SK-N-SH (cell line): ENCODE measurements around the gene MAD1L1. TPM values are rescaled to one million over a fixed set of nuclear protein-coding genes. Genes with fewer than 3 reads are reported as not detected.

Experiments used
- CTCF ChIA-PET: fragments of 300-600, 350-600 bp; formaldehyde crosslinking; extraction: SDS; loops from one replicate; lab custom pipeline; 2021; lab: Yijun Ruan, JAX
- POLR2A ChIA-PET: fragments of 350-600 bp; sonication (Branson Sonifier 250); formaldehyde crosslinking; extraction: SDS; loops from one replicate; lab custom pipeline; 2020; ENCODE audit warnings: antibody characterized with exemption, inconsistent platforms; lab: Yijun Ruan, JAX
- DNase-seq: peaks from one replicate; pipeline ENCODE4 v3.0.0; 2012
- H2AFZ ChIP-seq: fragments of 200-600 bp; sonication (generic); 2 replicates; pipeline ENCODE4 v1.8.1; 2016; ENCODE audit warnings: antibody characterized with exemption, mild to moderate bottlenecking, low read depth
- H3F3A ChIP-seq: fragments of 200-600 bp; sonication (generic); replicated peaks from 2 replicates; pipeline ENCODE3; 2016; ENCODE audit warnings: antibody characterized with exemption, mild to moderate bottlenecking; ENCODE audit not compliant: insufficient read depth
- H3K27ac ChIP-seq, 2 experiments: fragments of 200-500 bp in 1 of 2; fragments of 200-600 bp in 1 of 2; sonication (Bioruptor generic) in 1 of 2; sonication (generic), shearing (Covaris generic) in 1 of 2; 2 replicates each; pipeline versions ENCODE4 v1.5.1 to v1.6.1; 2014 to 2016; ENCODE audit warnings: low read depth in 2 of 2, inconsistent platforms in 1 of 2, low read length in 1 of 2, mild to moderate bottlenecking in 1 of 2, mixed read lengths in 1 of 2
- H3K27me3 ChIP-seq: fragments of 200-600 bp; sonication (generic), shearing (Covaris generic); 2 replicates; pipeline ENCODE4 v1.6.1; 2016; ENCODE audit warnings: mixed run types; ENCODE audit not compliant: insufficient read depth
- H3K36me3 ChIP-seq, 2 experiments: fragments of 200-500 bp in 1 of 2; fragments of 200-600 bp in 1 of 2; sonication (Bioruptor generic) in 1 of 2; sonication (generic) in 1 of 2; replicated peaks in 1 of 2; 2 replicates each; pipeline versions ENCODE3 to v1.5.1; 2014 to 2016; ENCODE audit warnings: low read length in 1 of 2, mild to moderate bottlenecking in 1 of 2; ENCODE audit not compliant: insufficient read depth in 2 of 2, control insufficient read depth in 1 of 2
- H3K4me1 ChIP-seq, 2 experiments: fragments of 200-500 bp in 1 of 2; fragments of 200-600 bp in 1 of 2; sonication (Bioruptor generic) in 1 of 2; sonication (generic), shearing (Covaris generic) in 1 of 2; 2 replicates each; pipeline versions ENCODE4 v1.5.1 to v1.6.1; 2014 to 2016; ENCODE audit warnings: low read depth in 1 of 2, low read length in 1 of 2, mixed run types in 1 of 2; ENCODE audit not compliant: insufficient read depth in 2 of 2, control insufficient read depth in 1 of 2
- H3K4me2 ChIP-seq: fragments of 200-600 bp; sonication (generic), shearing (Covaris generic); 2 replicates; pipeline ENCODE4 v1.6.1; 2017; ENCODE audit warnings: mixed run types
- H3K4me3 ChIP-seq, 2 experiments: fragments of 200-500 bp in 1 of 2; fragments of 200-600 bp in 1 of 2; sonication (Bioruptor generic) in 1 of 2; sonication (generic), shearing (Covaris generic) in 1 of 2; 2 replicates each; pipeline versions ENCODE4 v1.5.1 to v1.8.1; 2014 to 2016; ENCODE audit warnings: low read depth in 2 of 2, inconsistent platforms in 1 of 2, low read length in 1 of 2, mild to moderate bottlenecking in 1 of 2, mixed read lengths in 1 of 2, moderate library complexity in 1 of 2
- H3K79me2 ChIP-seq: fragments of 200-600 bp; sonication (generic); 2 replicates; pipeline ENCODE4 v1.8.1; 2017; ENCODE audit warnings: mild to moderate bottlenecking; ENCODE audit not compliant: insufficient read depth
- H3K9ac ChIP-seq: fragments of 200-600 bp; sonication (generic); 2 replicates; pipeline ENCODE4 v1.6.1; 2017; ENCODE audit warnings: mixed run types
- H3K9me2 ChIP-seq: fragments of 200-600 bp; sonication (generic); 2 replicates; pipeline ENCODE4 v1.6.1; 2017; ENCODE audit warnings: mixed run types
- H3K9me3 ChIP-seq: fragments of 200-600 bp; sonication (generic); 2 replicates; pipeline ENCODE4 v1.6.1; 2017; ENCODE audit warnings: mixed run types, mild to moderate bottlenecking, moderate library complexity
- H4K20me1 ChIP-seq: fragments of 200-600 bp; sonication (generic); 2 replicates; pipeline ENCODE4 v1.6.1; 2017; ENCODE audit warnings: mild to moderate bottlenecking, mixed run types; ENCODE audit not compliant: insufficient read depth
- MEF2A ChIP-seq: IDR thresholded peaks from 2 replicates; pipeline ENCODE4 v1.4.0; 2012; ENCODE audit warnings: low read depth, borderline replicate concordance
- MXI1 ChIP-seq: IDR thresholded peaks from 2 replicates; pipeline ENCODE4 v1.6.1; 2012; ENCODE audit warnings: mild to moderate bottlenecking, low read depth, low read length, improper control_type of control experiment
- POLR2AphosphoS5 ChIP-seq: IDR thresholded peaks from 2 replicates; pipeline ENCODE4 v1.6.1; 2012; ENCODE audit warnings: low read depth, low read length
- RAD21 ChIP-seq: IDR thresholded peaks from 2 replicates; pipeline ENCODE4 v1.6.1; 2012; ENCODE audit warnings: mild to moderate bottlenecking, low read length
- RCOR1 ChIP-seq: fragments of 150-350 bp; IDR thresholded peaks from 2 replicates; pipeline ENCODE4 v1.6.1; 2017; ENCODE audit warnings: antibody characterized with exemption, low read length
- RFX5 ChIP-seq: IDR thresholded peaks from 2 replicates; pipeline ENCODE4 v1.6.1; 2012; ENCODE audit warnings: mild to moderate bottlenecking, improper control_type of control experiment, low read length
- SMC3 ChIP-seq: IDR thresholded peaks from 2 replicates; pipeline ENCODE4 v1.6.1; 2012; ENCODE audit warnings: low read depth, low read length, improper control_type of control experiment
- TAF1 ChIP-seq: IDR thresholded peaks from 2 replicates; pipeline ENCODE4 v1.6.1; 2012; ENCODE audit warnings: low read depth, mild to moderate bottlenecking, low read length, moderate library complexity, borderline replicate concordance
- TEAD4 ChIP-seq: IDR thresholded peaks from 2 replicates; pipeline ENCODE4 v1.4.0; 2012; ENCODE audit warnings: mild to moderate bottlenecking, borderline replicate concordance; ENCODE audit not compliant: insufficient read depth
- WGBS: methylation state at CpG from one replicate; pipeline ENCODE4 v1.1.6; 2017; ENCODE audit warnings: low lambda C conversion rate; 5-methylcytosine and 5-hydroxymethylcytosine counted together
- polyA plus RNA-seq, 3 experiments: library from polyadenylated mRNA; depleted of rRNA; stranded (reverse); fragments of >200 nt; gene quantifications; 2 replicates each; pipeline ENCODE4 v1.2.3, GENCODE V29; 2012
- TF ChIP-seq, protein P1 (sequence below): IDR thresholded peaks from 2 replicates; pipeline ENCODE4 v1.6.1; 2012; ENCODE audit warnings: mild to moderate bottlenecking, low read depth, low read length, moderate library complexity
- TF ChIP-seq, protein P2 (sequence below): IDR thresholded peaks from 2 replicates; pipeline ENCODE4 v1.4.0; 2012; ENCODE audit warnings: low read depth, borderline replicate concordance
- TF ChIP-seq, protein P3 (sequence below): fragments of 200-600 bp; sonication (generic); IDR thresholded peaks from 2 replicates; pipeline ENCODE4 v1.6.1; 2017; ENCODE audit warnings: antibody characterized with exemption, mild to moderate bottlenecking, moderate library complexity
- TF ChIP-seq, protein P4 (sequence below): IDR thresholded peaks from 2 replicates; pipeline ENCODE4; 2012

The MAD1L1 gene
- polyA plus RNA-seq, 1 of the 3 experiments (the other 2 are of a cell fraction): 46.2 TPM

DNA sequence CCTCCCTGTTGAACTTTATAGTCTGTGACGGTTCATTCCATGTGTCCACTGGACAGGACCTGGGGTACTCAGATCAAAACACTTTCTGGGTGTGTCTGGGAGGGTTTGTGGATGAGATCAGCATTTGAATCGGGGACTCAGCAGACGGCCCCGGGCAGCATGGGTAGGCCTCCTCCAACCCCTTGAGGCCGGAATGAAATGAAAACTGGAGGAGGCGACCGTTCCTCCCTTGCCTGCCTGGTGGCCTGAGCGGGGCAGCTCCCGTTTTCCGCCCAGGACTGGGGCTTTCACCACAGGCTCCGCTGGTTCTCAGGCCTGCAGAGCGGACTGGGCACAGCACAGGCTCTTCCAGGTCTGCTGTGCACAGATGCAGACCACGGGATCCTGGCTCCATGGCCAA is 247.7 kb downstream of the MAD1L1 start (continued):
- TF ChIP-seq TAF1 (no peak), MEF2A (no peak), RFX5 (no peak)
- TF ChIP-seq, protein P1, sequence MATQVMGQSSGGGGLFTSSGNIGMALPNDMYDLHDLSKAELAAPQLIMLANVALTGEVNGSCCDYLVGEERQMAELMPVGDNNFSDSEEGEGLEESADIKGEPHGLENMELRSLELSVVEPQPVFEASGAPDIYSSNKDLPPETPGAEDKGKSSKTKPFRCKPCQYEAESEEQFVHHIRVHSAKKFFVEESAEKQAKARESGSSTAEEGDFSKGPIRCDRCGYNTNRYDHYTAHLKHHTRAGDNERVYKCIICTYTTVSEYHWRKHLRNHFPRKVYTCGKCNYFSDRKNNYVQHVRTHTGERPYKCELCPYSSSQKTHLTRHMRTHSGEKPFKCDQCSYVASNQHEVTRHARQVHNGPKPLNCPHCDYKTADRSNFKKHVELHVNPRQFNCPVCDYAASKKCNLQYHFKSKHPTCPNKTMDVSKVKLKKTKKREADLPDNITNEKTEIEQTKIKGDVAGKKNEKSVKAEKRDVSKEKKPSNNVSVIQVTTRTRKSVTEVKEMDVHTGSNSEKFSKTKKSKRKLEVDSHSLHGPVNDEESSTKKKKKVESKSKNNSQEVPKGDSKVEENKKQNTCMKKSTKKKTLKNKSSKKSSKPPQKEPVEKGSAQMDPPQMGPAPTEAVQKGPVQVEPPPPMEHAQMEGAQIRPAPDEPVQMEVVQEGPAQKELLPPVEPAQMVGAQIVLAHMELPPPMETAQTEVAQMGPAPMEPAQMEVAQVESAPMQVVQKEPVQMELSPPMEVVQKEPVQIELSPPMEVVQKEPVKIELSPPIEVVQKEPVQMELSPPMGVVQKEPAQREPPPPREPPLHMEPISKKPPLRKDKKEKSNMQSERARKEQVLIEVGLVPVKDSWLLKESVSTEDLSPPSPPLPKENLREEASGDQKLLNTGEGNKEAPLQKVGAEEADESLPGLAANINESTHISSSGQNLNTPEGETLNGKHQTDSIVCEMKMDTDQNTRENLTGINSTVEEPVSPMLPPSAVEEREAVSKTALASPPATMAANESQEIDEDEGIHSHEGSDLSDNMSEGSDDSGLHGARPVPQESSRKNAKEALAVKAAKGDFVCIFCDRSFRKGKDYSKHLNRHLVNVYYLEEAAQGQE: no peak

DNA sequence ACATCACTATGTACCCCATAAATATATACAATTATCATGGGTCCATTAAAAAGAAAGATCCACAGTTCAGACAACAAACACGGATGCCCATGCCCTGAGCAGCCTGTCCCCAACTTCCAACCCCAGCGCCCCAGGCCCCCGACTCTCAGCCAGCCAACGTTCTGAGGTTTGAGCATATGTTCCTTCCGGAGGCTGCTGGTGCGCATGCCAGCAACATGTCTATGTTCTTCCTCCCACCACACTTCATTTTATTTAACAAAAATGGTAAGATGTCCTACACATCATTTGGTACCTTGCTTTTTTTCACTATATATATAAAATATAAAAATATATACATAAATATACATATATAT is 250.9 kb downstream of the MAD1L1 start:
- Histone ChIP-seq H2AFZ (no peak overlapping the region), H3K9me2 (no peaks in the 10 kb centered on the region), H4K20me1 (no peaks in the 10 kb centered on the region), H3K4me1 (peaks cover 0 to 3% of the 10 kb centered on the region in 2 experiments; a peak in 1 of 4 replicates), H3K4me3 (no peak overlapping the region), H3K9me3 (no peaks in the 10 kb centered on the region), H3K4me2 (no peak overlapping the region), H3K27me3 (no peaks in the 10 kb centered on the region), H3K27ac (no peak overlapping the region)
- no peak for DNase-seq
- WGBS: 97% methylated on average over 6 of the region's 6 CpGs
- CTCF ChIA-PET: no interaction called here
- TF ChIP-seq TEAD4 (no peak), POLR2AphosphoS5 (no peak), SMC3 (no peak), RAD21 (no peak), MXI1 (no peak), RCOR1 (no peak), TAF1 (no peak)
- TF ChIP-seq, protein P2, sequence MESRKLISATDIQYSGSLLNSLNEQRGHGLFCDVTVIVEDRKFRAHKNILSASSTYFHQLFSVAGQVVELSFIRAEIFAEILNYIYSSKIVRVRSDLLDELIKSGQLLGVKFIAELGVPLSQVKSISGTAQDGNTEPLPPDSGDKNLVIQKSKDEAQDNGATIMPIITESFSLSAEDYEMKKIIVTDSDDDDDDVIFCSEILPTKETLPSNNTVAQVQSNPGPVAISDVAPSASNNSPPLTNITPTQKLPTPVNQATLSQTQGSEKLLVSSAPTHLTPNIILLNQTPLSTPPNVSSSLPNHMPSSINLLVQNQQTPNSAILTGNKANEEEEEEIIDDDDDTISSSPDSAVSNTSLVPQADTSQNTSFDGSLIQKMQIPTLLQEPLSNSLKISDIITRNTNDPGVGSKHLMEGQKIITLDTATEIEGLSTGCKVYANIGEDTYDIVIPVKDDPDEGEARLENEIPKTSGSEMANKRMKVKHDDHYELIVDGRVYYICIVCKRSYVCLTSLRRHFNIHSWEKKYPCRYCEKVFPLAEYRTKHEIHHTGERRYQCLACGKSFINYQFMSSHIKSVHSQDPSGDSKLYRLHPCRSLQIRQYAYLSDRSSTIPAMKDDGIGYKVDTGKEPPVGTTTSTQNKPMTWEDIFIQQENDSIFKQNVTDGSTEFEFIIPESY: no peak
- TF ChIP-seq, protein P3, sequence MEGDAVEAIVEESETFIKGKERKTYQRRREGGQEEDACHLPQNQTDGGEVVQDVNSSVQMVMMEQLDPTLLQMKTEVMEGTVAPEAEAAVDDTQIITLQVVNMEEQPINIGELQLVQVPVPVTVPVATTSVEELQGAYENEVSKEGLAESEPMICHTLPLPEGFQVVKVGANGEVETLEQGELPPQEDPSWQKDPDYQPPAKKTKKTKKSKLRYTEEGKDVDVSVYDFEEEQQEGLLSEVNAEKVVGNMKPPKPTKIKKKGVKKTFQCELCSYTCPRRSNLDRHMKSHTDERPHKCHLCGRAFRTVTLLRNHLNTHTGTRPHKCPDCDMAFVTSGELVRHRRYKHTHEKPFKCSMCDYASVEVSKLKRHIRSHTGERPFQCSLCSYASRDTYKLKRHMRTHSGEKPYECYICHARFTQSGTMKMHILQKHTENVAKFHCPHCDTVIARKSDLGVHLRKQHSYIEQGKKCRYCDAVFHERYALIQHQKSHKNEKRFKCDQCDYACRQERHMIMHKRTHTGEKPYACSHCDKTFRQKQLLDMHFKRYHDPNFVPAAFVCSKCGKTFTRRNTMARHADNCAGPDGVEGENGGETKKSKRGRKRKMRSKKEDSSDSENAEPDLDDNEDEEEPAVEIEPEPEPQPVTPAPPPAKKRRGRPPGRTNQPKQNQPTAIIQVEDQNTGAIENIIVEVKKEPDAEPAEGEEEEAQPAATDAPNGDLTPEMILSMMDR: no peak
- TF ChIP-seq, protein P4, sequence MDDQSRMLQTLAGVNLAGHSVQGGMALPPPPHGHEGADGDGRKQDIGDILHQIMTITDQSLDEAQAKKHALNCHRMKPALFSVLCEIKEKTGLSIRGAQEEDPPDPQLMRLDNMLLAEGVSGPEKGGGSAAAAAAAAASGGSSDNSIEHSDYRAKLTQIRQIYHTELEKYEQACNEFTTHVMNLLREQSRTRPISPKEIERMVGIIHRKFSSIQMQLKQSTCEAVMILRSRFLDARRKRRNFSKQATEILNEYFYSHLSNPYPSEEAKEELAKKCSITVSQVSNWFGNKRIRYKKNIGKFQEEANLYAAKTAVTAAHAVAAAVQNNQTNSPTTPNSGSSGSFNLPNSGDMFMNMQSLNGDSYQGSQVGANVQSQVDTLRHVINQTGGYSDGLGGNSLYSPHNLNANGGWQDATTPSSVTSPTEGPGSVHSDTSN: no peak
- TF ChIP-seq, all 33 proteins: peak for 0
- Histone ChIP-seq H3F3A (peaks cover 6% of the 10 kb centered on the region), H3K36me3 (peaks cover 0 to 5% of the 10 kb centered on the region in 2 experiments), H3K79me2 (no peaks in the 10 kb centered on the region), H3K9ac (no peak overlapping the region)
- POLR2A ChIA-PET: no interaction called here
